Measurements from ENCODE around the gene PRIM1.

Gene PRIM1

DNA sequence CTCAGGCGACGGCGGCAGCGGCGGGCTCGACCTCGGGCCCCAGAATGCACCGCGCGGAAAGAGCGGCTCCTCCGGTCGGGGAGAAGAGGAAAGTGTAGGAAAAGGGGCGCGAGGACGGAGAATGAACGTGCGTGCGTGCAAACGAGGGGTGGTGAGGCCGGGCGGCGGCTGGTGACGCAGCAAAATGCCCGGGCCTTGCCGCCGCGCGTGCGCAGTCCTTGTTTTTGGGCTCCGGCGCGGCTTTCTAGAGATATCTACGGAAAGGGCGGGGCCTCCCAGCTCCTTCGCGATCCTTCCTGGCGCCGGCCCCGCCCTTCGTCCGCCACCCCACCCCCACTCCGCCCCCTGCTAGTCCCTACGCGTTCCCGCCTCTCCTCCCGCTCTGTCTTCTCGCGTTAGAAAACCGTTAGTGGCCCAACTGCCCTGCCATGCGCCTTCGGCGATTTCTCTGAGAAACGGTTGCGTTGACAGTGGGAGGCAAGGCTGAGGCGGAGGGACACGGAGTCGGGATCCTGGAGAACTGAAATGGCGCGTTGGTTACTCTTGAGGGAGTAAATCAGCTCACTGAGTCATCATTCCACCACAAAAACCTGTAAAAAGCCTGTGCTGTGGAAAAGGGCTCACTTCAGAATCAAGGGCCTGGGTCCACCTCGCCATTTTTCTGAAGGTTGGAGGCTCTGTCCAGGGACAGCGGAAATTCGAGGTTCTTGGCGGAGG is 63.8 kb downstream of the PRIM1 start, which contains the start of gene PTGES3 (continued):
- no peak for TF ChIP-seq ZNF571 (tag by site-specific recombination; IDR thresholded peaks at IDR 0.05)
- TF ChIP-seq ZNF792 (tag by site-specific recombination; IDR thresholded peaks at IDR 0.05) = no peak; the same call in 1 of the 2 replicates
- no peak for TF ChIP-seq ZNF16 (tag by site-specific recombination; IDR thresholded peaks at IDR 0.05; ENCODE audit: low read depth)
- TF ChIP-seq ZNF510 (tag by site-specific recombination; IDR thresholded peaks at IDR 0.05; ENCODE audit: insufficient replicate concordance) = no peak
- no peak for TF ChIP-seq ZNF707 (tag by site-specific recombination; IDR thresholded peaks at IDR 0.05)
- no peak; the same call in 1 of the 2 replicates for TF ChIP-seq HOXD13 (CRISPR knock-in tag; IDR thresholded peaks at IDR 0.05; ENCODE audit: borderline replicate concordance)
- peak; percentile 74; the same call in 1 of the 2 replicates for TF ChIP-seq ZBTB20 (tag by site-specific recombination; IDR thresholded peaks at IDR 0.05)
- TF ChIP-seq ZNF169 (tag by site-specific recombination; IDR thresholded peaks at IDR 0.05) = no peak
- TF ChIP-seq BCL11B (tag by site-specific recombination; IDR thresholded peaks at IDR 0.05; ENCODE audit: low read depth) = 0 out of 2 replicates have a peak, but pooled peaks have one; percentile 19
- TF ChIP-seq, protein P1, sequence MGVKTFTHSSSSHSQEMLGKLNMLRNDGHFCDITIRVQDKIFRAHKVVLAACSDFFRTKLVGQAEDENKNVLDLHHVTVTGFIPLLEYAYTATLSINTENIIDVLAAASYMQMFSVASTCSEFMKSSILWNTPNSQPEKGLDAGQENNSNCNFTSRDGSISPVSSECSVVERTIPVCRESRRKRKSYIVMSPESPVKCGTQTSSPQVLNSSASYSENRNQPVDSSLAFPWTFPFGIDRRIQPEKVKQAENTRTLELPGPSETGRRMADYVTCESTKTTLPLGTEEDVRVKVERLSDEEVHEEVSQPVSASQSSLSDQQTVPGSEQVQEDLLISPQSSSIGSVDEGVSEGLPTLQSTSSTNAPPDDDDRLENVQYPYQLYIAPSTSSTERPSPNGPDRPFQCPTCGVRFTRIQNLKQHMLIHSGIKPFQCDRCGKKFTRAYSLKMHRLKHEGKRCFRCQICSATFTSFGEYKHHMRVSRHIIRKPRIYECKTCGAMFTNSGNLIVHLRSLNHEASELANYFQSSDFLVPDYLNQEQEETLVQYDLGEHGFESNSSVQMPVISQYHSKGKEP (tag by site-specific recombination; IDR thresholded peaks at IDR 0.05) = 0 out of 2 replicates have a peak, but pooled peaks have one; percentile 48
- TF ChIP-seq ZNF677 (tag by site-specific recombination; IDR thresholded peaks at IDR 0.05) = no peak
- TF ChIP-seq ZNF114 (tag by site-specific recombination; IDR thresholded peaks at IDR 0.05) = no peak
- no peak for TF ChIP-seq ZNF529 (tag by site-specific recombination; IDR thresholded peaks at IDR 0.05; ENCODE audit: insufficient replicate concordance)
- TF ChIP-seq ZNF394 (tag by site-specific recombination; IDR thresholded peaks at IDR 0.05; ENCODE audit: borderline replicate concordance) = peak; percentile 11; the same call in 1 of the 2 replicates
- TF ChIP-seq ZNF621 (tag by site-specific recombination; IDR thresholded peaks at IDR 0.05) = no peak
- 0 out of 2 replicates have a peak, but pooled peaks have one; percentile 36 for TF ChIP-seq SCRT2 (tag by site-specific recombination; IDR thresholded peaks at IDR 0.05)
- TF ChIP-seq, protein P2, sequence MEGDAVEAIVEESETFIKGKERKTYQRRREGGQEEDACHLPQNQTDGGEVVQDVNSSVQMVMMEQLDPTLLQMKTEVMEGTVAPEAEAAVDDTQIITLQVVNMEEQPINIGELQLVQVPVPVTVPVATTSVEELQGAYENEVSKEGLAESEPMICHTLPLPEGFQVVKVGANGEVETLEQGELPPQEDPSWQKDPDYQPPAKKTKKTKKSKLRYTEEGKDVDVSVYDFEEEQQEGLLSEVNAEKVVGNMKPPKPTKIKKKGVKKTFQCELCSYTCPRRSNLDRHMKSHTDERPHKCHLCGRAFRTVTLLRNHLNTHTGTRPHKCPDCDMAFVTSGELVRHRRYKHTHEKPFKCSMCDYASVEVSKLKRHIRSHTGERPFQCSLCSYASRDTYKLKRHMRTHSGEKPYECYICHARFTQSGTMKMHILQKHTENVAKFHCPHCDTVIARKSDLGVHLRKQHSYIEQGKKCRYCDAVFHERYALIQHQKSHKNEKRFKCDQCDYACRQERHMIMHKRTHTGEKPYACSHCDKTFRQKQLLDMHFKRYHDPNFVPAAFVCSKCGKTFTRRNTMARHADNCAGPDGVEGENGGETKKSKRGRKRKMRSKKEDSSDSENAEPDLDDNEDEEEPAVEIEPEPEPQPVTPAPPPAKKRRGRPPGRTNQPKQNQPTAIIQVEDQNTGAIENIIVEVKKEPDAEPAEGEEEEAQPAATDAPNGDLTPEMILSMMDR (tag by site-specific recombination; IDR thresholded peaks at IDR 0.05) = peak; percentile 63; the same call in 1 of the 2 replicates
- TF ChIP-seq, protein P3, sequence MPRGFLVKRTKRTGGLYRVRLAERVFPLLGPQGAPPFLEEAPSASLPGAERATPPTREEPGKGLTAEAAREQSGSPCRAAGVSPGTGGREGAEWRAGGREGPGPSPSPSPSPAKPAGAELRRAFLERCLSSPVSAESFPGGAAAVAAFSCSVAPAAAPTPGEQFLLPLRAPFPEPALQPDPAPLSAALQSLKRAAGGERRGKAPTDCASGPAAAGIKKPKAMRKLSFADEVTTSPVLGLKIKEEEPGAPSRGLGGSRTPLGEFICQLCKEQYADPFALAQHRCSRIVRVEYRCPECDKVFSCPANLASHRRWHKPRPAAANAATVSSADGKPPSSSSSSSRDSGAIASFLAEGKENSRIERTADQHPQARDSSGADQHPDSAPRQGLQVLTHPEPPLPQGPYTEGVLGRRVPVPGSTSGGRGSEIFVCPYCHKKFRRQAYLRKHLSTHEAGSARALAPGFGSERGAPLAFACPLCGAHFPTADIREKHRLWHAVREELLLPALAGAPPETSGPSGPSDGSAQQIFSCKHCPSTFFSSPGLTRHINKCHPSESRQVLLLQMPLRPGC (tag by site-specific recombination; IDR thresholded peaks at IDR 0.05) = peak; percentile 20; the same call in 1 of the 2 replicates
- TF ChIP-seq ZNF558 (tag by site-specific recombination; IDR thresholded peaks at IDR 0.05) = peak; percentile 69; the same call in 1 of the 2 replicates
- TF ChIP-seq ZNF660 (tag by site-specific recombination; IDR thresholded peaks at IDR 0.05) = peak; percentile 91
- peak; percentile 85 for TF ChIP-seq KLF7 (tag by site-specific recombination; IDR thresholded peaks at IDR 0.05; ENCODE audit: borderline replicate concordance)
- TF ChIP-seq ZNF391 (tag by site-specific recombination; IDR thresholded peaks at IDR 0.05; ENCODE audit: borderline replicate concordance, low read depth) = peak; percentile 91
- TF ChIP-seq, protein P4, sequence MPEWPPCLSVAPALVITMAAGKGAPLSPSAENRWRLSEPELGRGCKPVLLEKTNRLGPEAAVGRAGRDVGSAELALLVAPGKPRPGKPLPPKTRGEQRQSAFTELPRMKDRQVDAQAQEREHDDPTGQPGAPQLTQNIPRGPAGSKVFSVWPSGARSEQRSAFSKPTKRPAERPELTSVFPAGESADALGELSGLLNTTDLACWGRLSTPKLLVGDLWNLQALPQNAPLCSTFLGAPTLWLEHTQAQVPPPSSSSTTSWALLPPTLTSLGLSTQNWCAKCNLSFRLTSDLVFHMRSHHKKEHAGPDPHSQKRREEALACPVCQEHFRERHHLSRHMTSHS (tag by site-specific recombination; IDR thresholded peaks at IDR 0.05) = no peak
- TF ChIP-seq ZFHX2 (tag by site-specific recombination; conservative IDR thresholded peaks at IDR 0.05) = peak; percentile 84
- peak; percentile 56 for TF ChIP-seq ZNF600 (tag by site-specific recombination; IDR thresholded peaks at IDR 0.05)
- TF ChIP-seq ZNF202 (tag by site-specific recombination; IDR thresholded peaks at IDR 0.05; ENCODE audit: borderline replicate concordance) = no peak
- TF ChIP-seq MYNN (tag by site-specific recombination; IDR thresholded peaks at IDR 0.05; ENCODE audit: borderline replicate concordance) = no peak; the same call in 1 of the 2 replicates
- TF ChIP-seq, protein P5, sequence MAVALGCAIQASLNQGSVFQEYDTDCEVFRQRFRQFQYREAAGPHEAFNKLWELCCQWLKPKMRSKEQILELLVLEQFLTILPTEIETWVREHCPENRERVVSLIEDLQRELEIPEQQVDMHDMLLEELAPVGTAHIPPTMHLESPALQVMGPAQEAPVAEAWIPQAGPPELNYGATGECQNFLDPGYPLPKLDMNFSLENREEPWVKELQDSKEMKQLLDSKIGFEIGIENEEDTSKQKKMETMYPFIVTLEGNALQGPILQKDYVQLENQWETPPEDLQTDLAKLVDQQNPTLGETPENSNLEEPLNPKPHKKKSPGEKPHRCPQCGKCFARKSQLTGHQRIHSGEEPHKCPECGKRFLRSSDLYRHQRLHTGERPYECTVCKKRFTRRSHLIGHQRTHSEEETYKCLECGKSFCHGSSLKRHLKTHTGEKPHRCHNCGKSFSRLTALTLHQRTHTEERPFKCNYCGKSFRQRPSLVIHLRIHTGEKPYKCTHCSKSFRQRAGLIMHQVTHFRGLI (tag by site-specific recombination; IDR thresholded peaks at IDR 0.05) = peak; percentile 81
- no peak for TF ChIP-seq REPIN1 (tag by site-specific recombination; IDR thresholded peaks at IDR 0.05; ENCODE audit: low read depth)
- TF ChIP-seq MZF1 (tag by site-specific recombination; IDR thresholded peaks at IDR 0.05; ENCODE audit: borderline replicate concordance) = peak; percentile 33; the same call in 1 of the 2 replicates
- TF ChIP-seq ZFP69B (tag by site-specific recombination; IDR thresholded peaks at IDR 0.05) = peak; percentile 93
- no peak for TF ChIP-seq ZNF133 (tag by site-specific recombination; IDR thresholded peaks at IDR 0.05)
- TF ChIP-seq ZNF184 (tag by site-specific recombination; IDR thresholded peaks at IDR 0.05) = no peak
